ENCODE results near the gene OGFOD1. TPM values are rescaled to one million over a fixed set of nuclear protein-coding genes. Genes with fewer than 3 reads are reported as not detected.

OGFOD1 gene
- total RNA-seq (ENCODE audit: low replicate concordance): 45.9 and 52.2 TPM in 2 replicates
- long read RNA-seq, full-length matches to known transcripts: 134 of 162 reads
- long read RNA-seq, partial matches to known transcripts: 12 of 162 reads
- long read RNA-seq, other reads (novel, unspliced or antisense): 16 of 162 reads

DNA sequence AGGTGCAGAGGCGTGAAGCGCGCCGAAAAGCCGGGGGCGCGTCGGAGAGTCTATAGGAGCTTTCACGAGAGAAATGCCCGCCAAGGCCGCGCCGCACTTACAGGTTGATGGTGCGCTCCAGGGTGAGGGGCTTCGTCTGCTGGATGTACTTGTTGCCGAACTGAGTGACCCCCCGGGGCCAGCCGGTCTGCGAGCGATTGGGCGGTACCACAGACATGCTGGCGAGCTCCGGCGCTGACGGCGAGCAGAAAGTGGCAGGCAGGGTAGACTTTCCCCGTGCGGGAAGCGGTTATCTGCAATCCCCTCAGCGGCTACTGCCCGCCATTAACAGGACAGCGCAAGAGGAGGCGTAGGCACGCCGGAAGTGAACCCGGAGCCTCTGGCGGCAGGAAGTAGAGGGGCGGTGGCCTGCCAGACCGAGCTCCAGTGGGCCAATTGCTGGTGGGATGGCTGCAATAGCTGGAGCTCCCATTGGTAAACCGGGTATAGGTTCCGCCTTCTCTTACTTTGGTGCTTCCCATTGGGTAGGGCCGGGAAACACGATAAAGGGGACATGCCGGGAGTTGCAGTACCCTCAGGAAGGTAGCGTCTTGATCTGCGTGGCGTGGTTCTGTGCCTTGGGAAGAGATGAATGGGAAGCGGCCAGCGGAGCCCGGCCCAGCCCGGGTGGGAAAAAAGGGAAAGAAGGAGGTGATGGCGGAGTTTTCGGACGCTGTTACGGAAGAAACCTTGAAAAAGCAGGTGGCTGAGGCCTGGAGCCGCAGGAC is at the start of gene OGFOD1, which contains the start of gene NUDT21:
Gene OGFOD1, plus strand, starts transcription at position 569 of the 767 bp plus-strand sequence. Its CDS starts 59 bp downstream, at position 628.
Gene NUDT21, minus strand, starts transcription at position 347 of the 767 bp plus-strand sequence. Its CDS starts 130 bp downstream, at position 217.
- TF ChIP-seq, protein P1, sequence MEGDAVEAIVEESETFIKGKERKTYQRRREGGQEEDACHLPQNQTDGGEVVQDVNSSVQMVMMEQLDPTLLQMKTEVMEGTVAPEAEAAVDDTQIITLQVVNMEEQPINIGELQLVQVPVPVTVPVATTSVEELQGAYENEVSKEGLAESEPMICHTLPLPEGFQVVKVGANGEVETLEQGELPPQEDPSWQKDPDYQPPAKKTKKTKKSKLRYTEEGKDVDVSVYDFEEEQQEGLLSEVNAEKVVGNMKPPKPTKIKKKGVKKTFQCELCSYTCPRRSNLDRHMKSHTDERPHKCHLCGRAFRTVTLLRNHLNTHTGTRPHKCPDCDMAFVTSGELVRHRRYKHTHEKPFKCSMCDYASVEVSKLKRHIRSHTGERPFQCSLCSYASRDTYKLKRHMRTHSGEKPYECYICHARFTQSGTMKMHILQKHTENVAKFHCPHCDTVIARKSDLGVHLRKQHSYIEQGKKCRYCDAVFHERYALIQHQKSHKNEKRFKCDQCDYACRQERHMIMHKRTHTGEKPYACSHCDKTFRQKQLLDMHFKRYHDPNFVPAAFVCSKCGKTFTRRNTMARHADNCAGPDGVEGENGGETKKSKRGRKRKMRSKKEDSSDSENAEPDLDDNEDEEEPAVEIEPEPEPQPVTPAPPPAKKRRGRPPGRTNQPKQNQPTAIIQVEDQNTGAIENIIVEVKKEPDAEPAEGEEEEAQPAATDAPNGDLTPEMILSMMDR (conservative IDR thresholded peaks at IDR 0.05): peak; percentile 10
- Mint-ChIP-seq H3K27me3 (no peaks in the 10 kb centered on the region), H3K27ac (peak within 1 kb of the TSS; percentile 96), H3K9me3 (no peaks in the 10 kb centered on the region), H3K4me1 (ENCODE audit: unreplicated experiment) (peaks cover 22% of the 10 kb centered on the region), H3K4me3 (peak within 1 kb of the TSS; percentile 96), H3K36me3 (peaks cover 14% of the 10 kb centered on the region)
- DNase-seq (ENCODE audit: extremely low spot score, unreplicated experiment): peak; percentile 90

GRCh38 chr16:56405977-56406672 is 45.2 kb upstream of the OGFOD1 start:
- H3K9me3 Mint-ChIP-seq: no peaks in the 10 kb centered on the region
- H3K4me3 Mint-ChIP-seq: no peak overlapping the region
- H3K27ac Mint-ChIP-seq: no peak overlapping the region
- no peaks in the 10 kb centered on the region for H3K4me1 Mint-ChIP-seq (ENCODE audit: unreplicated experiment)
- H3K27me3 Mint-ChIP-seq: no peaks in the 10 kb centered on the region
- TF ChIP-seq, protein P1 (conservative IDR thresholded peaks at IDR 0.05): no peak
- H3K36me3 Mint-ChIP-seq: peaks cover 25% of the 10 kb centered on the region
- DNase-seq (ENCODE audit: extremely low spot score, unreplicated experiment): no peak

- H3K27ac Mint-ChIP-seq: peak overlapping the region; percentile 61
- no peaks in the 10 kb centered on the region for H3K9me3 Mint-ChIP-seq
- TF ChIP-seq, protein P1 (conservative IDR thresholded peaks at IDR 0.05): no peak
- no peak overlapping the region for H3K4me3 Mint-ChIP-seq
- H3K36me3 Mint-ChIP-seq: peaks cover 35% of the 10 kb centered on the region
- H3K4me1 Mint-ChIP-seq (ENCODE audit: unreplicated experiment): no peaks in the 10 kb centered on the region
- no peak for DNase-seq (ENCODE audit: extremely low spot score, unreplicated experiment)
- no peaks in the 10 kb centered on the region for H3K27me3 Mint-ChIP-seq
These were observed 42.8 kb upstream of the OGFOD1 start for GRCh38 chr16:56408379-56409098.

- H3K36me3 Mint-ChIP-seq: peaks cover 39% of the 10 kb centered on the region
These were observed 42.2 kb upstream of the OGFOD1 start for GRCh38 chr16:56409195-56409594.

GRCh38 chr16:56411123-56411522 is 40.2 kb upstream of the OGFOD1 start:
- Mint-ChIP-seq H3K9me3 (no peaks in the 10 kb centered on the region), H3K36me3 (peaks cover 36% of the 10 kb centered on the region), H3K27me3 (no peaks in the 10 kb centered on the region), H3K4me3 (no peak overlapping the region), H3K4me1 (ENCODE audit: unreplicated experiment) (peaks cover 6% of the 10 kb centered on the region), H3K27ac (no peak overlapping the region)
- no peak for DNase-seq (ENCODE audit: extremely low spot score, unreplicated experiment)
- TF ChIP-seq, protein P1 (conservative IDR thresholded peaks at IDR 0.05): no peak

More at GRCh38 chr16:56409195-56409594, 42.2 kb upstream of the OGFOD1 start:
- TF ChIP-seq, protein P1 (conservative IDR thresholded peaks at IDR 0.05): no peak
- no peaks in the 10 kb centered on the region for H3K9me3 Mint-ChIP-seq
- no peak for DNase-seq (ENCODE audit: extremely low spot score, unreplicated experiment)
- no peaks in the 10 kb centered on the region for H3K27me3 Mint-ChIP-seq
- no peaks in the 10 kb centered on the region for H3K4me1 Mint-ChIP-seq (ENCODE audit: unreplicated experiment)
- peak overlapping the region; percentile 61 for H3K27ac Mint-ChIP-seq
- H3K4me3 Mint-ChIP-seq: no peak overlapping the region
